HG03460 (cell line): ENCODE data around the gene ST3GAL3.

Experiments
- ATAC-seq: cut with Tn5 transposase; IDR thresholded peaks from one replicate; pipeline ENCODE4 v1.9.1; 2021; ENCODE audit not compliant: unreplicated experiment

ST3GAL3 gene

DNA sequence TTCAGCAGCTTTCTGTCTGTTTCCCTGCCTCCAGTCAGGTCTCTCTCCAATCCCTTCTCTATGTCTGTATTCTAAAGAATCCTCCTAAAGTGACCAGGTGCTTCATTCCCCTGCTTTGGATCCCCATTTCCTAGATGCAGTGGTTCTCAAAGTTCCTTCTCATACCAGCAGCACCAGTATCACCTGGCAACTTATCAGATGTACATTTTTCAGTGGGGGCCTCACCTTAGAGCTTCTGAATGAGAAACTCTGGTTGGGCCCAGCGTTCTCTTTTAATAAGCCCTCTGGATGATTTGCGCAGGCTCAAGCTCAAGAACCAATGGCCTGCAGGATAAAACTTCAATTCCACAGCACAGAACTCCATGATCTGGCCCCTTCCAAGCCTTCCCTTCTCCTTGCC is 200.9 kb downstream of the ST3GAL3 start:
- ATAC-seq, result no peak

DNA sequence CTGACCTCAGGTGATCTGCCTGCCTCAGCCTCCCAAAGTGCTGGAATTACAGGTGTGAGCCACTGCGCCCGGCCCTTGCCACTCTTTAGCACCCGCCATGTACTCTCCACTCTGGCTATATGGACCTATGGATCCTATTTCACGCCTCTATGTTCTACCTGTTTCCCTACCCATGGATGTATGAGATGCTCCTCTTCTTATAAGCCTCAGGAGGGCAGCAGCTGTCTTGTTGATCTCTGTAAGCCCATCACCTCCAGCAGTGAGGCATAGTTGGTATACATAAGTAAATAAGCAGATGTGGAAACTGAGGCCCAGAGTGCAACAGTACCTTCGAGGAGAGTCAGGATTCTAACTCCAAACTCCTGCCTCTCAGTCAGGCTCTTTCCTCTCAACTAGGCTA is 201.5 kb downstream of the ST3GAL3 start:
- ATAC-seq, result no peak

DNA sequence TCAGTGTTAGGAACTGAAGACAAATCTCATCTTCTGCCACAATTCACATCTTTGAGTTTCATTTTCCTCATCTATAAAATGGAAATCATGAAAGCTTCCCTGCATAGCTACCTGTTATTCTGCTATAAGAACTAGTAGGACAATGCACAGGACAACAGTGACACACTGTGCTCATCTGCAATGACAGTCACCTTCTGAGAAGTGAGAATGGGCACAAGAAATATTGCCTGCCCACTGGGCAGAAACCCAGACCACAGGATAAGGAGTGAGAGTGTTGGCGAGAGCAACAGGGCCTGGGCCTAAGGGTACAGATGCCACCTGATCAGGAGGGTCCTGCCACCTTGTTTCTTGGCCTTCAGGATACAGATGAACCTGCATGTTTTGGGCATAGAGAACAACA is 203.0 kb downstream of the ST3GAL3 start:
- no peak for ATAC-seq

GRCh38 chr1:43912607-43913006 is 205.3 kb downstream of the ST3GAL3 start:
- ATAC-seq, result no peak

- no peak for ATAC-seq
Observed at GRCh38 chr1:43913051-43913501, 205.7 kb downstream of the ST3GAL3 start.

- ATAC-seq, result no peak
Observed at GRCh38 chr1:43913666-43914360, 206.5 kb downstream of the ST3GAL3 start.

GRCh38 chr1:43914576-43915525 is 207.5 kb downstream of the ST3GAL3 start:
- no peak for ATAC-seq

DNA sequence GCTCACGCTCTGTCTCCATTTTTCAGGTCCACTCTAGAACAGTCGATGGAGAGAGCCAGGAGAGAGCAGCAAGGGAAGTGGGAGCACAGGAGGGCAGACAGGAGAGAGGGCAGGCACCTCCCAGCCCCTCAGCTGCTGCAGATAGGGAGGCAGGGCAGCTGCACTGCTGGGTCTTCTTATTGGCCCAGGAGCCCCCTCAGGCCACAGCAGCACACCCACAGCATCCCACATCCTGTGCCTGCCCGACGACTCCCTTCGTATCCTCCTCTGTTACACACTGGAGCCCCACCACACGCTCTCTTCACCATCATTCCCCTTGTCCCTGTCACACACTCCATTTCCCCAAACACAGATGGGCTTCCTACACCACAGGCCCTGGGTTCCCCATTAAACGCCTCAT is 212.6 kb downstream of the ST3GAL3 start:
- no peak for ATAC-seq

DNA sequence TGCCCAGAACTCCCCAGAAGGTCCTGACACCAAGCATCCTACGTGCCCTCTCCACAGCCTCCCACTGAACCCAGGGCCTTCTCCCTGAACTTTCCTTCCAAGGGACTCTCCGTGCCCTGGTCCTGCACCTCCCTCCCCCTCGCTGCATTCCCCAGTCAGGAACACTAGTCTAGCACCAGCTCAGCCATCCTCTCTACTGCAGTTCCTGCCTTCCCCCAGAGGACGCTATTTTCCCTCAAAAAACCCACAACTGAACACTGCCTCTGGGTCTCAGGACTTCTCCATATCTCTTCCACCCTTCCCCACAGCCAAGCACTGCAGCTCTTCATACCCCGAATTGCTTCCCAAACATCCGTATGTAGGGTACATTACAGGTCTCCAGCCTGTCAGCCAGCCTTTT is 213.7 kb downstream of the ST3GAL3 start:
- ATAC-seq, result no peak

- no peak for ATAC-seq
Observed at GRCh38 chr1:43924516-43924915, 217.2 kb downstream of the ST3GAL3 start.

DNA sequence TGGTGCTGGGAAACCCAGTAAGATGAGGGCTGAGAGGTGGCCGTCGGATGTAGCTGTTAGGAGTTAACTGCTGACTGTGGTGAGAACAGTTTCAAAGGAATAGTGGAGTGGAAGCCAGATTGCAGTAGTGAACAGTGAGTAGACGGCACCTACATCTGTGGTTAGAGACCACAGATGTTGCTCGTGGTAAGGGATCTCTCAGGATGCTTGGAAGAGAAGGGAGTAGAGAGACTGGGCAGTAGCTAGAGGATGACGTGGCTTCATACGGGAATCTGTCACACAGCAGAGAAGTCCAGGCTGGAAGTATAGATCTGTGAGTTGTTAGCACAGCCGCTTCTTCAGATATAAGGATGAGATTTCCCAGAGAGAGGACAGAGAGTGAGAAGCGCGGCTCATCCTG is 218.5 kb downstream of the ST3GAL3 start:
- no peak for ATAC-seq

DNA sequence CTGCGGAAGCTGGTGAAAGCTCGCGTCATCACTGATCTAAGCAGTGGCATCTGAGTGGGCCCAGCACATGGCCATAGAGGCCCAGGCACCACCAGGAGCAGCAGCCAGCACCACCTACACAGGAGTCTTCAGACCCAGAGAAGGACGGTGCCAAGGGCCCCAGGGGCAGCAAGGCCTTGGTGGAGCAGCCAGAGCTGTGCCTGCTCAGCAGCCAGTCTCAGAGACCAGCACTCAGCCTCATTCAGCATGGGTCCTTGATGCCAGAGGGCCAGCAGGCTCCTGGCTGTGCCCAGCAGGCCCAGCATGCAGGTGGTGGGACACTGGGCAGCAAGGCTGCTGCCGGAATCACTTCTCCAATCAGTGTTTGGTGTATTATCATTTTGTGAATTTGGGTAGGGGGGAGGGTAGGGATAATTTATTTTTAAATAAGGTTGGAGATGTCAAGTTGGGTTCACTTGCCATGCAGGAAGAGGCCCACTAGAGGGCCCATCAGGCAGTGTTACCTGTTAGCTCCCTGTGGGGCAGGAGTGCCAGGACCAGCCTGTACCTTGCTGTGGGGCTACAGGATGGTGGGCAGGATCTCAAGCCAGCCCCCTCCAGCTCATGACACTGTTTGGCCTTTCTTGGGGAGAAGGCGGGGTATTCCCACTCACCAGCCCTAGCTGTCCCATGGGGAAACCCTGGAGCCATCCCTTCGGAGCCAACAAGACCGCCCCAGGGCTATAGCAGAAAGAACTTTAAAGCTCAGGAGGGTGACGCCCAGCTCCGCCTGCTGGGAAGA is 223.0 kb downstream of the ST3GAL3 start:
- no peak for ATAC-seq

GRCh38 chr1:43930949-43931275 is 223.6 kb downstream of the ST3GAL3 start:
- ATAC-seq, result no peak

- ATAC-seq, result no peak
Observed at GRCh38 chr1:43931711-43932660, 224.7 kb downstream of the ST3GAL3 start.

GRCh38 chr1:43932786-43933385 is 225.6 kb downstream of the ST3GAL3 start:
- no peak for ATAC-seq

DNA sequence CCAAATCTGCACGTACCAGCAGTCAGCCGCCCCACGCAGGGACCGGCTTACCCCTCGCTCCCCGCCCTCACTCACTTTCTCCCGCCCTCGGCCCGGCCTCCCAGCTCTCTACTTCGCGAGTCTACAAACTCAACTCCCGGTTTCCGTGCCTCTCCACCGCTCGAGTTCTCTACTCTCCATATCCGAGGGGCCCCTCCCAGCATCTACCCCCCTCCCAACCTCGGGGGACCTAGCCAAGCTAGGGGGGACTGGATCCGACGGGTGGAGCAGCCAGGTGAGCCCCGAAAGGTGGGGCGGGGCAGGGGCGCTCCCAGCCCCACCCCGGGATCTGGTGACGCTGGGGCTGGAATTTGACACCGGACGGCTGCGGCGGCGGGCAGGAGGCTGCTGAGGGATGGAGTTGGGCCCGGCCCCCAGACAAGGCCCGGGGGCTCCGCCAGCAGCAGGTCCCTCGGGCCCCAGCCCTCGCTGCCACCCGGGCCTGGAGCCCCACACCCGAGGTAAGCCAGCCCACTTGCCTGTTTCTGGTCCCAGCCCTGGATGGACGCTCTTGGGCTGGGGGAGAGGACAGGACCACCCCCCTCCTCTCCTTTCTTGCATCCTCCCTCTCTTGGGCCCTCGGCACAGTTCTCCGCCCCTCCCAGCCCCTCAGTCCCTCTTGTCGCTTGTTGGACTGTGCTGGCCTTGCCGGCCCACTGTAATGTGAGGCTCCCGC is 226.2 kb downstream of the ST3GAL3 start, which contains the start of gene ARTN:
Gene ARTN, plus strand, starts transcription at position 416 of the 715 bp plus-strand sequence. CDS start 1,856 bp downstream, outside the sequence.
- ATAC-seq, result no peak

GRCh38 chr1:43934101-43934985 is 227.0 kb downstream of the ST3GAL3 start:
- ATAC-seq, result no peak

GRCh38 chr1:43934986-43935324 is 227.6 kb downstream of the ST3GAL3 start:
- no peak for ATAC-seq
